ENCODE measurements around the gene HOXD8.

DNA sequence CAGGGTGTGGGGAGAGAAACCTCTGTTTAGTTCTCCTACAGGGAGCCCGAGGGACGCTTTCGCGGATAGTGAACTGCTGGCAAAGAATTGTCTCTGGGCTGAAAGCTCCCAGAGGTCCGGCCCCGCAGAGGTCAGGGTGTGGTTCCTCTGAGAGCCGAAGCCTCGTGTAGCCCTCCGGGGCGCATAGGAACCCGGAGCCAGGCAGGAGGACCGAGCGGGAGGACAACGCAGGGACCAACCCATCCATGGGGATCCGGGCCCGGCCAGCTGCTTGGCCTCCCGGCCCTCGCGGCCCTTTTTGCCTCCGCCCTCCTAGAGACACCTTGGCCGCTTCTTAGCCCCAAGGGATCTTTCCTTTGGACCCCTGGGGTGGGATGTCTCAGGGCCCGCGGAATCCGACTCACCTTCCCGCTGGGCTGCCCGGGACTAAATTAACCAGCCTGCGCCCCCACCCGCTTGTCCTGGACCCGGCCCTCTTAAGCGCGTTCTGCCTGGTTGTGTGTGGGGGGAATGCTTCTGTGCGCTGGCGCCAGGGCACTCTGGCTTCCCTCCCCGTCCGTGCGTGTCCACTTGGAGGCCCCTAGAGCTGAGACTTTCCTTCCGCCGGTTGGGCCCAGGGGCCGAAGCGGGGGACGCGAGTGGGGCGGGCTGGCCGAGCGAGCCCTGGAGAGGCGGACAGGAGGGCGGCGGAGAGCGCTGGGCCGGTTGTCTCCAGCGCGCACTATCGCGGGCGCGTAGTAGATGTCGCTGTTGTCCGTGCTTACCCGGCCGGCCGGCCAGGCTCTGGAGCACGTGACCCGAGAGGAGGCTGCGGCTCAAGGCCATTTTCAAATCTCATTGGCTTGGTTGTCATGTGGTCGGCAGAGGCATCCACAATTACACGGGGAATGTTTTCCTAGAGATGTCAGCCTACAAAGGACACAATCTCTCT is 13.4 kb upstream of the HOXD8 start, which contains the start of gene HOXD10:
- TF ChIP-seq, protein P1, sequence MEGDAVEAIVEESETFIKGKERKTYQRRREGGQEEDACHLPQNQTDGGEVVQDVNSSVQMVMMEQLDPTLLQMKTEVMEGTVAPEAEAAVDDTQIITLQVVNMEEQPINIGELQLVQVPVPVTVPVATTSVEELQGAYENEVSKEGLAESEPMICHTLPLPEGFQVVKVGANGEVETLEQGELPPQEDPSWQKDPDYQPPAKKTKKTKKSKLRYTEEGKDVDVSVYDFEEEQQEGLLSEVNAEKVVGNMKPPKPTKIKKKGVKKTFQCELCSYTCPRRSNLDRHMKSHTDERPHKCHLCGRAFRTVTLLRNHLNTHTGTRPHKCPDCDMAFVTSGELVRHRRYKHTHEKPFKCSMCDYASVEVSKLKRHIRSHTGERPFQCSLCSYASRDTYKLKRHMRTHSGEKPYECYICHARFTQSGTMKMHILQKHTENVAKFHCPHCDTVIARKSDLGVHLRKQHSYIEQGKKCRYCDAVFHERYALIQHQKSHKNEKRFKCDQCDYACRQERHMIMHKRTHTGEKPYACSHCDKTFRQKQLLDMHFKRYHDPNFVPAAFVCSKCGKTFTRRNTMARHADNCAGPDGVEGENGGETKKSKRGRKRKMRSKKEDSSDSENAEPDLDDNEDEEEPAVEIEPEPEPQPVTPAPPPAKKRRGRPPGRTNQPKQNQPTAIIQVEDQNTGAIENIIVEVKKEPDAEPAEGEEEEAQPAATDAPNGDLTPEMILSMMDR (IDR thresholded peaks at IDR 0.05), result peak; percentile 33 to 50 (median 41)
- peak; percentile 28 for TF ChIP-seq POLR2A (IDR thresholded peaks at IDR 0.05)

All from testis (tissue), 2 donors.